GM23338 (cell line): Measurements from ENCODE around the gene POLA2. TPM values are rescaled to one million over a fixed set of nuclear protein-coding genes. Genes with fewer than 3 reads are reported as not detected.

Source experiments
- ATAC-seq: fragments of 200-7000 bp; cut with Tn5 transposase; 3 replicates; pipeline ENCODE4 v1.9.1; 2020
- DNase-seq: peaks from one replicate; pipeline ENCODE4 v3.0.0-alpha.2; 2015; ENCODE audit warnings: low spot score
- H2AFZ ChIP-seq: fragments of 200-600 bp; sonication (generic); 2 replicates; pipeline ENCODE4 v1.8.0; 2016; ENCODE audit warnings: antibody characterized with exemption, mild to moderate bottlenecking, moderate library complexity
- H3F3A ChIP-seq: fragments of 200-600 bp; sonication (generic); replicated peaks from 2 replicates; pipeline ENCODE4 v1.8.0; 2017; ENCODE audit warnings: antibody characterized with exemption, mixed run types, low read depth
- H3K27ac ChIP-seq: fragments of 200-600 bp; sonication (generic); 2 replicates; pipeline ENCODE4 v1.6.1; 2016; ENCODE audit warnings: low read depth
- H3K27me3 ChIP-seq: fragments of 200-600 bp; sonication (generic); 2 replicates; pipeline ENCODE4 v1.8.0; 2016; ENCODE audit warnings: mild to moderate bottlenecking, mixed run types, moderate library complexity; ENCODE audit not compliant: insufficient read depth
- H3K36me3 ChIP-seq: fragments of 200-600 bp; sonication (generic); 2 replicates; pipeline ENCODE4 v1.8.0; 2016; ENCODE audit warnings: mild to moderate bottlenecking; ENCODE audit not compliant: insufficient read depth
- H3K4me1 ChIP-seq: fragments of 200-600 bp; sonication (generic); 2 replicates; pipeline ENCODE4 v1.8.0; 2016; ENCODE audit warnings: mild to moderate bottlenecking, moderate library complexity; ENCODE audit not compliant: insufficient read depth
- H3K4me2 ChIP-seq: fragments of 200-600 bp; sonication (generic); 2 replicates; pipeline ENCODE4 v1.7.1; 2017; ENCODE audit warnings: mixed run types
- H3K4me3 ChIP-seq: fragments of 200-600 bp; sonication (generic); 2 replicates; pipeline ENCODE4 v1.6.1; 2016; ENCODE audit warnings: mixed run types
- H3K79me2 ChIP-seq: fragments of 200-600 bp; sonication (generic); replicated peaks from 2 replicates; pipeline ENCODE4 v1.8.0; 2017; ENCODE audit warnings: mild to moderate bottlenecking; ENCODE audit not compliant: insufficient read depth
- H3K9me2 ChIP-seq: fragments of 200-600 bp; sonication (generic); 2 replicates; pipeline ENCODE4 v1.8.0; 2017; ENCODE audit not compliant: insufficient read depth
- H4K20me1 ChIP-seq: fragments of 200-600 bp; sonication (generic); replicated peaks from 2 replicates; pipeline ENCODE4 v1.8.0; 2017; ENCODE audit warnings: mild to moderate bottlenecking; ENCODE audit not compliant: insufficient read depth
- H3K27ac Mint-ChIP-seq: 2 replicates; pipeline ENCODE4 v1.8.0; 2020; ENCODE audit warnings: inconsistent platforms, mild to moderate bottlenecking, moderate library complexity, mixed read lengths
- H3K27me3 Mint-ChIP-seq: 3 replicates; pipeline ENCODE4 v1.8.0; 2022; ENCODE audit warnings: low read depth, mild to moderate bottlenecking, moderate library complexity, mixed read lengths, inconsistent platforms; ENCODE audit not compliant: insufficient read depth, poor library complexity
- H3K36me3 Mint-ChIP-seq: 3 replicates; pipeline ENCODE4 v1.8.0; 2021; ENCODE audit warnings: low read depth, mild to moderate bottlenecking, inconsistent platforms, moderate library complexity, mixed read lengths
- H3K4me1 Mint-ChIP-seq: 3 replicates; pipeline ENCODE4 v1.8.0; 2020; ENCODE audit warnings: mild to moderate bottlenecking, inconsistent platforms, mixed read lengths
- H3K4me3 Mint-ChIP-seq: 3 replicates; pipeline ENCODE4 v1.8.0; 2021; ENCODE audit warnings: moderate library complexity, mild to moderate bottlenecking, inconsistent platforms, mixed read lengths
- H3K9me3 Mint-ChIP-seq: 3 replicates; pipeline ENCODE4 v1.8.0; 2020; ENCODE audit warnings: moderate library complexity, mild to moderate bottlenecking, inconsistent platforms, mixed read lengths
- CREB1 ChIP-seq: fragments of 250-450 bp; sonication (Bioruptor Pico); IDR thresholded peaks from 2 replicates; pipeline ENCODE4 v1.5.0; 2020; ENCODE audit warnings: low read depth, mild to moderate bottlenecking, moderate library complexity
- EZH2phosphoT487 ChIP-seq: fragments of 200-600 bp; sonication (generic); IDR thresholded peaks from one replicate; pipeline ENCODE4 v1.8.1; 2018; ENCODE audit warnings: antibody characterized with exemption; ENCODE audit not compliant: unreplicated experiment
- NANOG ChIP-seq: IDR thresholded peaks from 2 replicates; pipeline ENCODE4 v1.6.1; 2016; ENCODE audit warnings: antibody characterized with exemption, borderline replicate concordance
- POLR2AphosphoS5 ChIP-seq: IDR thresholded peaks from 2 replicates; pipeline ENCODE4 v1.6.1; 2016; ENCODE audit warnings: antibody characterized with exemption, low read depth
- STAT1 ChIP-seq: IDR thresholded peaks from one replicate; pipeline ENCODE4 v1.6.1; 2016; ENCODE audit warnings: antibody characterized with exemption; ENCODE audit not compliant: unreplicated experiment
- ZNF114 ChIP-seq: fragments of 250-450 bp; sonication (Bioruptor Pico); IDR thresholded peaks from 2 replicates; pipeline ENCODE4 v1.5.0; 2020; ENCODE audit warnings: mild to moderate bottlenecking, moderate library complexity
- polyA plus RNA-seq: library from polyadenylated mRNA; unstranded; fragments of >200 nt; fragmentation: Nextera tagmentation; extraction: Ambion mirVana; gene quantifications from 2 replicates; pipeline ENCODE4 v1.2.1, GENCODE V29; 2016
- total RNA-seq: library from RNA; depleted of rRNA; stranded (reverse); fragments of >200 nt; shearing (Covaris generic); gene quantifications from 2 replicates; pipeline ENCODE4 v1.2.3, GENCODE V29; 2014
- TF ChIP-seq, protein P1 (sequence below): IDR thresholded peaks from 2 replicates; pipeline ENCODE4 v1.6.1; 2016; ENCODE audit warnings: antibody characterized with exemption
- TF ChIP-seq, protein P2 (sequence below): fragments of 250-450 bp; sonication (Bioruptor Pico); IDR thresholded peaks from 2 replicates; pipeline ENCODE4 v1.5.0; 2020; ENCODE audit warnings: mild to moderate bottlenecking, moderate library complexity

Gene POLA2
- total and polyA plus RNA-seq, 2 experiments from 2014 or later, result 22.5 to 30.4 TPM

GRCh38 chr11:65305501-65306268, 43.9 kb downstream of the POLA2 start:
- H3K36me3 Mint-ChIP-seq, result peaks cover 11% of the 10 kb centered on the region
- Histone ChIP-seq H3F3A (0 out of 2 replicates have a peak, but pooled peaks cover 2% of the 10 kb centered on the region), H3K4me2 (no peak overlapping the region), H3K4me1 (peaks cover 14% of the 10 kb centered on the region), H3K27ac (no peak overlapping the region), H3K27me3 (no peaks in the 10 kb centered on the region), H3K4me3 (no peak overlapping the region), H4K20me1 (no peaks in the 10 kb centered on the region; the same call in 1 of the 2 replicates), H3K79me2 (no peaks in the 10 kb centered on the region), H2AFZ (no peak overlapping the region), H3K9me2 (no peaks in the 10 kb centered on the region), H3K36me3 (no peaks in the 10 kb centered on the region)
- TF ChIP-seq, protein P1, sequence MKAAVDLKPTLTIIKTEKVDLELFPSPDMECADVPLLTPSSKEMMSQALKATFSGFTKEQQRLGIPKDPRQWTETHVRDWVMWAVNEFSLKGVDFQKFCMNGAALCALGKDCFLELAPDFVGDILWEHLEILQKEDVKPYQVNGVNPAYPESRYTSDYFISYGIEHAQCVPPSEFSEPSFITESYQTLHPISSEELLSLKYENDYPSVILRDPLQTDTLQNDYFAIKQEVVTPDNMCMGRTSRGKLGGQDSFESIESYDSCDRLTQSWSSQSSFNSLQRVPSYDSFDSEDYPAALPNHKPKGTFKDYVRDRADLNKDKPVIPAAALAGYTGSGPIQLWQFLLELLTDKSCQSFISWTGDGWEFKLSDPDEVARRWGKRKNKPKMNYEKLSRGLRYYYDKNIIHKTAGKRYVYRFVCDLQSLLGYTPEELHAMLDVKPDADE, result no peak
- TF ChIP-seq STAT1 (no peak), CREB1 (CRISPR knock-in tag) (no peak)
- H3K4me3 Mint-ChIP-seq, result no peak overlapping the region
- DNase-seq (no peak), ATAC-seq (no peak)
- peaks cover 17% of the 10 kb centered on the region for H3K4me1 Mint-ChIP-seq
- H3K27ac Mint-ChIP-seq, result no peak overlapping the region
- H3K9me3 Mint-ChIP-seq, result no peaks in the 10 kb centered on the region; the same call in 2 of the 3 replicates
- peaks cover 23% of the 10 kb centered on the region for H3K27me3 Mint-ChIP-seq

GRCh38 chr11:65307298-65308229, 45.8 kb downstream of the POLA2 start:
- no peak overlapping the region for H3K4me3 ChIP-seq
- ATAC-seq (no peak), DNase-seq (no peak)
- H3K4me2 ChIP-seq, result no peak overlapping the region
- no peaks in the 10 kb centered on the region for H3K79me2 ChIP-seq
- no peak overlapping the region for H2AFZ ChIP-seq
- 0 out of 2 replicates have a peak, but pooled peaks cover 7% of the 10 kb centered on the region for H3F3A ChIP-seq
- H3K4me1 ChIP-seq, result 0 out of 2 replicates have a peak, but pooled peaks cover 2% of the 10 kb centered on the region
- no peaks in the 10 kb centered on the region for H3K36me3 ChIP-seq
- no peaks in the 10 kb centered on the region for H3K9me2 ChIP-seq
- Mint-ChIP-seq H3K4me3 (no peak overlapping the region; the same call in 2 of the 3 replicates), H3K27me3 (peaks cover 27% of the 10 kb centered on the region), H3K9me3 (no peaks in the 10 kb centered on the region; the same call in 2 of the 3 replicates), H3K27ac (no peak overlapping the region), H3K4me1 (peaks cover 4% of the 10 kb centered on the region), H3K36me3 (peaks cover 11% of the 10 kb centered on the region)
- no peaks in the 10 kb centered on the region for H3K27me3 ChIP-seq
- H3K27ac ChIP-seq, result no peak overlapping the region
- H4K20me1 ChIP-seq, result no peaks in the 10 kb centered on the region
- TF ChIP-seq ZNF114 (no peak), STAT1 (no peak), EZH2phosphoT487 (no peak), CREB1 (CRISPR knock-in tag) (no peak), NANOG (no peak), POLR2AphosphoS5 (no peak)
- TF ChIP-seq, protein P1, result no peak
- TF ChIP-seq, protein P2, sequence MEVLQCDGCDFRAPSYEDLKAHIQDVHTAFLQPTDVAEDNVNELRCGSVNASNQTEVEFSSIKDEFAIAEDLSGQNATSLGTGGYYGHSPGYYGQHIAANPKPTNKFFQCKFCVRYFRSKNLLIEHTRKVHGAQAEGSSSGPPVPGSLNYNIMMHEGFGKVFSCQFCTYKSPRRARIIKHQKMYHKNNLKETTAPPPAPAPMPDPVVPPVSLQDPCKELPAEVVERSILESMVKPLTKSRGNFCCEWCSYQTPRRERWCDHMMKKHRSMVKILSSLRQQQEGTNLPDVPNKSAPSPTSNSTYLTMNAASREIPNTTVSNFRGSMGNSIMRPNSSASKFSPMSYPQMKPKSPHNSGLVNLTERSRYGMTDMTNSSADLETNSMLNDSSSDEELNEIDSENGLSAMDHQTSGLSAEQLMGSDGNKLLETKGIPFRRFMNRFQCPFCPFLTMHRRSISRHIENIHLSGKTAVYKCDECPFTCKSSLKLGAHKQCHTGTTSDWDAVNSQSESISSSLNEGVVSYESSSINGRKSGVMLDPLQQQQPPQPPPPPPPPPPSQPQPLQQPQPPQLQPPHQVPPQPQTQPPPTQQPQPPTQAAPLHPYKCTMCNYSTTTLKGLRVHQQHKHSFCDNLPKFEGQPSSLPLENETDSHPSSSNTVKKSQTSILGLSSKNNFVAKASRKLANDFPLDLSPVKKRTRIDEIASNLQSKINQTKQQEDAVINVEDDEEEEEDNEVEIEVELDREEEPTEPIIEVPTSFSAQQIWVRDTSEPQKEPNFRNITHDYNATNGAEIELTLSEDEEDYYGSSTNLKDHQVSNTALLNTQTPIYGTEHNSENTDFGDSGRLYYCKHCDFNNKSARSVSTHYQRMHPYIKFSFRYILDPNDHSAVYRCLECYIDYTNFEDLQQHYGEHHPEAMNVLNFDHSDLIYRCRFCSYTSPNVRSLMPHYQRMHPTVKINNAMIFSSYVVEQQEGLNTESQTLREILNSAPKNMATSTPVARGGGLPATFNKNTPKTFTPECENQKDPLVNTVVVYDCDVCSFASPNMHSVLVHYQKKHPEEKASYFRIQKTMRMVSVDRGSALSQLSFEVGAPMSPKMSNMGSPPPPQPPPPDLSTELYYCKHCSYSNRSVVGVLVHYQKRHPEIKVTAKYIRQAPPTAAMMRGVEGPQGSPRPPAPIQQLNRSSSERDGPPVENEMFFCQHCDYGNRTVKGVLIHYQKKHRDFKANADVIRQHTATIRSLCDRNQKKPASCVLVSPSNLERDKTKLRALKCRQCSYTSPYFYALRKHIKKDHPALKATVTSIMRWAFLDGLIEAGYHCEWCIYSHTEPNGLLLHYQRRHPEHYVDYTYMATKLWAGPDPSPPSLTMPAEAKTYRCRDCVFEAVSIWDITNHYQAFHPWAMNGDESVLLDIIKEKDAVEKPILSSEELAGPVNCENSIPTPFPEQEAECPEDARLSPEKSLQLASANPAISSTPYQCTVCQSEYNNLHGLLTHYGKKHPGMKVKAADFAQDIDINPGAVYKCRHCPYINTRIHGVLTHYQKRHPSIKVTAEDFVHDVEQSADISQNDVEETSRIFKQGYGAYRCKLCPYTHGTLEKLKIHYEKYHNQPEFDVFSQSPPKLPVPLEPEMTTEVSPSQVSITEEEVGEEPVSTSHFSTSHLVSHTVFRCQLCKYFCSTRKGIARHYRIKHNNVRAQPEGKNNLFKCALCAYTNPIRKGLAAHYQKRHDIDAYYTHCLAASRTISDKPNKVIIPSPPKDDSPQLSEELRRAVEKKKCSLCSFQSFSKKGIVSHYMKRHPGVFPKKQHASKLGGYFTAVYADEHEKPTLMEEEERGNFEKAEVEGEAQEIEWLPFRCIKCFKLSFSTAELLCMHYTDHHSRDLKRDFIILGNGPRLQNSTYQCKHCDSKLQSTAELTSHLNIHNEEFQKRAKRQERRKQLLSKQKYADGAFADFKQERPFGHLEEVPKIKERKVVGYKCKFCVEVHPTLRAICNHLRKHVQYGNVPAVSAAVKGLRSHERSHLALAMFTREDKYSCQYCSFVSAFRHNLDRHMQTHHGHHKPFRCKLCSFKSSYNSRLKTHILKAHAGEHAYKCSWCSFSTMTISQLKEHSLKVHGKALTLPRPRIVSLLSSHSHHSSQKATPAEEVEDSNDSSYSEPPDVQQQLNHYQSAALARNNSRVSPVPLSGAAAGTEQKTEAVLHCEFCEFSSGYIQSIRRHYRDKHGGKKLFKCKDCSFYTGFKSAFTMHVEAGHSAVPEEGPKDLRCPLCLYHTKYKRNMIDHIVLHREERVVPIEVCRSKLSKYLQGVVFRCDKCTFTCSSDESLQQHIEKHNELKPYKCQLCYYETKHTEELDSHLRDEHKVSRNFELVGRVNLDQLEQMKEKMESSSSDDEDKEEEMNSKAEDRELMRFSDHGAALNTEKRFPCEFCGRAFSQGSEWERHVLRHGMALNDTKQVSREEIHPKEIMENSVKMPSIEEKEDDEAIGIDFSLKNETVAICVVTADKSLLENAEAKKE (CRISPR knock-in tag), result no peak
